CD4-positive, alpha-beta T cell treated with Interleukin-4 for 1 hour (primary cell): Measurements from ENCODE around the gene ADARB1.

Experiments used
- DNase-seq, 2 donors: peaks; one replicate each; pipeline ENCODE4 v3.0.0-alpha.2; 2020 to 2022

Gene ADARB1

DNA sequence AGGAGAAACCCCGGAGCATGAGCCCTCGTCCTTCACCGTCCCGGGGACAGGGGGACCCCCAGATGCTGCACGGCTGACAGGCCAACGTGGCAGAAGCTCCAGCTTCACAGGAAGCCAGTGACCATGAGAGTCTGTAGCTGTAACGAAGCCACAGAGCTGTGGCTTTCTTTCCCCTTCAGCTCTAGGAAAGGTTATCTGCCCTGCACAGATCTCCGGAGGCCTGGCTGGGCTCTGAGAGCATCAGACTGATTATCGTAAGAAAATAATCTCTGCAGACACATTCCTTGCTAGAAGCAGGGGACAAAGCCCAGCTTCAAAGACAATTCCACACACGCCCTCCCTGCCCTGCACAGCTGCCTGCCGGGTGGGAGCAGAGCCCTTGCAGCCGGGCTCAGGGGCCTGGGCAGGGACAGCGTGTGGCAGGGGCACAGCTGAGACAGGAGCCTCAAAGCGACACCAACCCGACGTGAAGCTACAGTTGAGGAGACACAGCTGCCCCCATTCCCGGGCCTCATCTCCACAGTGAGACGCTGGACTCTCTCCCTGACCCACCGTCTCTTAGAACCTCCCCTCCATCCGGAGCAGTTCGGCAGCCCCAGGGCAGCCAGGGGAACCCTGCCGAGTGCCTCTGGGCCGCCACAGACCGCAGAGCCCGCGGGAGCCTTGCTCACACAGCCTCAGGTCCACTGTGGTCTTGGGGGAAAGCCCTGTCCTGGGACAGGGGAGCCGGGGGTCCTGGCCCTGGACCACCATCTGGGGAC, 182.7 kb downstream of the ADARB1 start:
- peak in 1 of 2 donors; percentile 13 for DNase-seq

GRCh38 chr21:45257673-45258341, 183.4 kb downstream of the ADARB1 start:
- DNase-seq = no peak

DNA sequence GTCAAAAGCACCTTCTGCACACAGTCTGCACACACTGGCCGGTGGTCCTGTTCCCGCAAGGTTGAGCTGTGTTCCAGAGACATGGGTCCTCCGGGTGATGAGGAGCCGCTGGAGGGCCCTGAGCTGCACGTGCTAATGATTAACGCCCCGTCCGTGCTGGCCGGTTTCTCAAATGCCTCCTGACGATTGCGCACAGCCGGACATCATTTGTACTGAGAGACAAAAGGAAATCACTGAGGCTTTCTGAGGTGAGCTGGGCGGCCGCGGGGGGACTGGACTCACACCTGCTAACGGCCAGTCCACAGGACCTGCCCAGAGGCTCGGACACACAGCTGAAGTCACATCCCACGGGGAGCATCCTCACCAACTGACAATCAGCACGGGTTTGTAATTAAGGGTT, 184.1 kb downstream of the ADARB1 start:
- DNase-seq = no peak

GRCh38 chr21:45259206-45259840, 184.9 kb downstream of the ADARB1 start:
- DNase-seq = no peak

DNA sequence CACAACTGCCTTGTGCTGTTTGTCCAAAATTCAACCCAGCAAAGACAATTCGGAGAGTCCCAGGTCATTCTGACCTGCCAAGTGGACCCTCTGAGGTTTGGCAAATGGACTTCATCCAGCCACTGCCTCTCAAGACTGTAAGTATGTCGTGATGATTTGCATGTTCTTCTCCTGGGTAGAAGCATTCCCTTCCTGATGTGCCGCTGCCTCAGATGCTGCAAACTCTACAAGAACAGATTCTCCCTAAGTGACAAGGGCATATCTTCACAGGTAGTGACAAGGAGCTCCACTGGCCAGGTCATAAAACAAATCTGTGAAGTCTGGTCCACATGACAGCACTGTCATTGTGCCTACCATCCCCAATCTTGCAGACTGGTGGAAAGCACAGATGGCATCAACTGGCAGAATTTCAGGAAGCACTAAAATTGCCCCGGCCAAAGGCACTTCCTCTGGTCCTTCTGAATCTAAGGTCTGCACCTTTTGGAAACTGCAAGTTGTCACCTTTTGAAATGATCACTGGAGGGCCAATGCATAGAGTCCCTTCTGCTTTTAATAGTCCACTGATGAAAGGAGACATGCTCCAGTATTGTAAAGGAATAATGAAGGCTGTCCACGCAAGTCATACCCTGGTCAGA, 185.9 kb downstream of the ADARB1 start:
- no peak for DNase-seq

GRCh38 chr21:45261093-45261492, 186.7 kb downstream of the ADARB1 start:
- DNase-seq = no peak

- DNase-seq = no peak
Observed at GRCh38 chr21:45262041-45262581, 187.7 kb downstream of the ADARB1 start.

GRCh38 chr21:45262616-45263015, 188.2 kb downstream of the ADARB1 start:
- no peak for DNase-seq

DNA sequence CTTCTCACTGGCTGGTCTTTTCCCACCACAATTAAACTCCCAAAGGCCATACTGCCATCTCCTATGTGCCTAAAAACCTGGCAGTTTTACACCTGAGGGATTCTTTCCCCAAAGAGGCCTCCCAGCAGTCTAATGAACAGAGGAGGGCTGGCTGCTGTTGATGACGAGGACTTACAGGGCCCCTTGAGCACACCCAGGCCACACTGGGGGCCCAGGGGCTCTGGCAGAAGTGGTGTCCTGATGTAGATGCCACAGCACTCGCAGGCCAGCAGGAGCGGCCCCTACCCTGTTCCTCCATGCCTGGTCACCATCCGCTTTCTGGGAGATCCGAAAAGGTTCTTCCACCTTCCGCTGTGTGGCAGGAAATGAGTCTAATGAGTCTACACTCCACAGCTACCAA, 189.2 kb downstream of the ADARB1 start:
- DNase-seq = no peak

GRCh38 chr21:45264146-45264911, 189.9 kb downstream of the ADARB1 start:
- no peak for DNase-seq

DNA sequence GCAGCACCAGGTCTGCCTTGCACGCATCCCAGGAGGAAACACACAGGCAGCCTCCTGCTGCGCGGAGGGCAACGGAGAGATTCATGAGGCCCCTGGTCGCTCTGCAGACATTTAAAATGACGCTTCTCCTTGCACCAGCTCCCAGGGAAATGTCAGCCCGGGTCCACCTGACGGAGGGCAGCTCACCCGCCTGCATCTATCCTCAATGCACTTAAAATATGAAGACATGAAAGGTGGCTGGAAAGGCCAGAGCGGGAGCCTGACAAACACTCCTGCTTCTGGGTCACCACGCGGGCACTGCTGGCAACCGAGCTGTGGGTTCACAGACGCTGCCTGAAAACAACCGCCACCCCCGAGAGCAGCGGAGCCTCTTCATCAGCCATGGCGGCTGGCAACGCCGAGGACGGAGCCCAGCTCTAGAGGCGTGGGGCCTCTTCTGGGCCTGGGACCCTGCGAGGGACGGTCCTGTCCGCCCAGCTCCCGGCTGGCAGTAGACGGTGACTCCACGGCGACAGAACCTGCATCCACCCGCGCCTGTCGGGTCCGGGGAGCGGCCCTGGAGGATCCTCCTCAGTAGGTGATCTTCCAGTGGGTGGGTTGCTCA, 190.6 kb downstream of the ADARB1 start:
- no peak for DNase-seq

- DNase-seq = no peak
Observed at GRCh38 chr21:45265721-45266517, 191.5 kb downstream of the ADARB1 start.

GRCh38 chr21:45266518-45267389, 192.4 kb downstream of the ADARB1 start:
- peak; percentile 51 to 66 for DNase-seq

DNA sequence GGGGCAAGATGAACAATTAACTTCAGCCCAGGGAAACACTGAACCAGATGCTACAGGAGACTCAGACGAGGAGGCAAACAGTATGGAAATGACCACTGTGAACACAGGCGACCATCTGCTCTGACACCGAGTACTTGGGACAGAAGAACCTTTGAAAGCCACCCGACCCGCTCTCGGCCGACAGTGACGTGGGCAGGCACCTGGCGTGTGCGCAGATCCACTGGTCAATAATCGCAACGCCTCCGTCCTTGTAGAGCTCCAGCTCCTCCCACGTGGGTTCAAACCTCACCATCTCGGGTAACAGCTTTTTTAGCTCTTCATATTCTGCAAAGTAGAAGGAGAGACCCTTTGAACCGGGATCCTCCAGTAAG, 193.0 kb downstream of the ADARB1 start:
- no peak for DNase-seq

DNA sequence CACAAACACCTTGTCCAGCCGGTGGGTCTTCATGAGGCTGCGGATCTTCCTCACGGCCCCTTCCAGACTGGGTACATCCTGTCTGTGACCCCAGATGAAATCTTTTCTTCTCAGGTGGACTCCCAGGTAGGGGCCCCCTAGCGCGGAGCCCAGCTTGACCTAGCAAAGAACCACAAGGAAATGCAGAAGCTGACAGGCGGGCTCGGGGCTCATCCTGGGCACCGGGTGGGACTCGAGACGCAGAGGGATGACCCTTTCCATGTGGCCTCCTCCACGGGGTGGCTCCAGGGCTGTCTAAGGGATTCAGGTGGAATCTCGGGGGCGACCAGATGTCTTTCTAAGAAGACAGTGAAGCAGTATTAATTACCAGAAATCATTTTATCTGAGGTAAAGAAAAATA, 195.5 kb downstream of the ADARB1 start:
- peak in 1 of 2 donors; percentile 2 for DNase-seq

GRCh38 chr21:45270306-45270821, 196.0 kb downstream of the ADARB1 start:
- DNase-seq = no peak
